GM15510 (cell line): ENCODE results near the gene OPCML.

Experiments used
- POLR2A ChIP-seq: IDR thresholded peaks from 3 replicates; pipeline ENCODE4 v1.6.1; 2011; ENCODE audit warnings: borderline replicate concordance; ENCODE audit not compliant: insufficient read length; ENCODE audit errors: extremely low read depth

OPCML gene

DNA sequence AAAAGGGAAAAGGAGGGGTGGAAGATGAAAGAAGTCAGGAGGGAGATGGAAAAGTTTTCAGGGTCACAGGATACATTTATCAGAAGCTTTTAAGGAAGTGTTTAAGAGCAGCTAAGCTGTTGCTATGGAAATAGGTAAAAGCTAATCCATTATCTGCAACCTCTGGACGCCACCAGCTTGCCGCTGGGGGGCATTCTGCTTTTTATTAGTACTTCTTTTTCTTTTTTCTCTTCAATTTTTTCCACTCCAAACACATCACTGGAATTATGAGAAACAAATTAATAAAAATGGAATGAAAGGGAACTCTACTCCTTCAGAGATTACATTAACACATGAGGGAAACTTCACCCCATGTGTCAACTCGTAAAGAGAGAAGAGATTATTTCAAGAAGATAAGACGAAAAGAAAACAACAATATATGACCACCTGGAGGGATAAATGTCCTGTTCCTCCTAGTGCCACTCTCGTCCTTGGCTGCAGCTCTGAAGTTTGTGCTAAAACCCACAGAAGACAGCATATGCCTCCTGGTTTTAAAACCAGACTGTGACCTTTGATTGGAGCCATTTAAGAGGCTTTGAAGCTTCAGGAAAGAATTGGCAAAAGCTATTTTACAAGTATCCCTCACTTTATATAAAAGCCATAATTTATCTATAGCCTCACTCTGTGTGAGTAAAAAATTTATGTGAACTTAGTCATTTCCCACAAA, 972.8 kb downstream of the OPCML start:
- TF ChIP-seq POLR2A: no peak

- TF ChIP-seq POLR2A: no peak
Observed at GRCh38 chr11:132556316-132556715, 976.0 kb downstream of the OPCML start.

DNA sequence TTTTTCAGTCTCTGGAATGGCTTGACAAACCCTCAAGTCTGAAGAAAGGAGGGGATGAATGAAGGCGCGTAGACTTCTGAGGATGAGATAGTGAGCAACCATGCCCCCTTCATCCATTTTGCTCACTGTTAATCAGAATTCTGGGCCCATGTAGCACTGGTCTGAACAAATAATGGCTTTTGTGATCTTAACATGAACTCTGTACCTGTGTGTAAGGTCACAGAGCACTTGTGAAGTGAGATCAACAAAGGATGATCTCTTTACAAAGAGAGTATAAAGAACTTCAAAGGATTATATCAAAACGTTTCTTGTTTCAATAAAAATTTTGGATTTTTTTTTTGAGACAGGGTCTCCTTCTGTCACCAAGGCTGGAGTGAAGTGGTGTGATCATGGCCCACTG, 976.7 kb downstream of the OPCML start:
- TF ChIP-seq POLR2A: no peak

DNA sequence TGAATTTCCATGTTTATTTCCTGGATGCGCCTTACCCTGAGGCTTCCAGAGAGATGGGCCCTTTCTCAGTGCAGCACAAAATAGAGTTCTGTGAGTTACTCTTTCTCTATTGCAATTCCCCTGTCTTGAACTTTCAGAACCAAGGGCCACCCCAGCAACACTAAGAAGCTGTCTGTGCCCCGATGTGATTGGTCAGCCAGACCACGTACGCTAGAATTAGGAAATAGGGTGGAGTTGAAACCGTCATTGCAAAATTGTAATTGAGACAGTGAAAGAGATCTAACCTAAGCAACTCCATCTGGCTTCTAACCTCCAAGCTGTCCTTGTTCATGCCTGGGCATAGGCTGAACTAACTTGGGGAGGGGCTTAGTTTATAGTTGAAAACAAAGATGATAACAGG, 981.3 kb downstream of the OPCML start:
- no peak for TF ChIP-seq POLR2A

DNA sequence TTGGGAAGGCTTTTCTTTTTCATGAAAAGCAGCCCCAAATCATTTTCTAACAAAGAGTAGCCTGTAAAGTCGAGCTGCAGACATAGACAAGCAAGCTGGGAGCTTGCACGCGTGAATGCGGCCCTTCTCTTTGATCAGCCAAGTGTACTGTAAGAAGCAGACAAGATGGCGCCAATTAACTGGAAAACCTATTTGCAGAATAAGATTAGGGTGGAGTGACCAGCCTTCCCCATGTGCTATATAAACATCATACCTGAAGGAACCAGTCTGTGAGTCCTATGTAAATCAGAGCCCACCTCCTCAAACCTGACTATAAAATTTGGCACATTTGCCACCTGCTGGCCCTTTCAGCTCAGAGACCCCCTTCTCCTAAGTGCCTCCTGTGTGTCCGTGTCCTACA, 982.7 kb downstream of the OPCML start:
- no peak for TF ChIP-seq POLR2A

- TF ChIP-seq POLR2A: no peak
Observed at GRCh38 chr11:132549001-132549400, 983.3 kb downstream of the OPCML start.

DNA sequence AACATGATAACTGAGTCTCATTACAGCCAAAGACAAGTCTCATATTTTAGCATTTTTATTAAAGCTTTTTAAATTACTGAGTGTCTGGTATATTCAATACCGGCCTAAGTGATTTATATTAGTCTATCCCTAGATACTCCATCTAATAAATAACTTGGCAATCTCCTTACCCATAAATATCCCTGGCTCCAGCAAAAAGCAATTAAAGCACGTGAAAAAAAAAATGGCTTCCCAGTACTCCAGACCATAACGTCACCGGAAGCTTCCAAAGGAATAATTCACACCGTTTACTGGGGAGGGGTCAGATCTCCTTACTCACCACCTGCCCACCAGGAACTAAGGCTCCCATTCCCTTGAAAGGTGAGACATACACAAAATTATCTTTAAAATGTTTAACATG, 988.3 kb downstream of the OPCML start:
- TF ChIP-seq POLR2A: no peak

DNA sequence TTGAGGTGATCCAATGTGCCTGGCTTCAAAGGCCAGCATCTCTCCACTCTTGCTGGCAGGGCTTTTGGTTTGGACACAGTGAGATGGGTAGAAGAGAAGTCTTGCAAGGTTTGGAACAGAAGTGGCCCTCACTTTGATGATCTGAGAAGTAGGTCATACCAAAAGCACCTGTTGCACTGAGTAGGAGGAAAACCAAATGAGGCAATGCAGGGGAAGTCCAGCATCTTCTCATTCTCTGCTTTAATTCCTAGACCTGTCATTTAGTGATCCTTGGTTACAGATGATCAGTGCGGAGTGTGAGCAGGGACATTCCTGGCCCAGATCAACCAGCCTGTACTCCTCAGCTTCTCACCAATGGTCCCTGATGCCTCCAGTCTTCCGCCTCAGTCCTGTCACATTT, 990.5 kb downstream of the OPCML start:
- no peak for TF ChIP-seq POLR2A

GRCh38 chr11:132540581-132540980, 991.7 kb downstream of the OPCML start:
- TF ChIP-seq POLR2A: no peak

DNA sequence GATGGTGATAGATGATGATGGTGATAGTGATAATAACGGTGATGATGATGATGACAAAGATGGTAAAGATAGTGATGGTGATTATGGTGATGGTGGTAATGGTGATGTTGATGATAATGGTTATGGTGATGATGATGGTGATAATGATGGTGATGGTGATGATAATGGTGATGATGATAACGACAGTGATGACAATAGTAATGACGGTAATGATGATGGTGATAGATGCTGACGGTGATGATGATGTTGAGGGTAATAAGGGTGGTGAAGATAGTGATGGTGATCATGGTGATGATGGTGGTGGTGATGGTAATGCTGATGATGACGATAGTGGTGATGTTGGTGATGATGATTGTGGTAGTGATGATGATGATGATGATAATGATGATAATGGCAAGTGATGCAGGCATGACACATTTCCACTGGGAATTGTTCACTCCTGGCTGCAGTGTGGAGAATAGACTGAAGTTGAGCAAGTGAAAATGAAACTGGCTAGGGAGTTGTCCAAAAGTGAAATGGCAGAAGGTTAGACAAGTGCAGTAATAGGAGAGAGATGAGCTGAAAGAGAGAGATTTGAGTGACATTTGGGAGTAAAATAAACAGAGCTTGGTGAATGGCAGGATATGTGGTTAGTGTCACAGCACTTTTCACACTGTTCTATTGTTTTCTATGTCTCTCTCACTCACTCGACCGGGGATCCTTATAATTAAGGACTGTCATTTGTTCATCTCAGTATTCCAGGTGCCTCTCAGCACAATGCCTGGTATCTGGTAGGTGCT, 992.5 kb downstream of the OPCML start:
- TF ChIP-seq POLR2A: no peak

DNA sequence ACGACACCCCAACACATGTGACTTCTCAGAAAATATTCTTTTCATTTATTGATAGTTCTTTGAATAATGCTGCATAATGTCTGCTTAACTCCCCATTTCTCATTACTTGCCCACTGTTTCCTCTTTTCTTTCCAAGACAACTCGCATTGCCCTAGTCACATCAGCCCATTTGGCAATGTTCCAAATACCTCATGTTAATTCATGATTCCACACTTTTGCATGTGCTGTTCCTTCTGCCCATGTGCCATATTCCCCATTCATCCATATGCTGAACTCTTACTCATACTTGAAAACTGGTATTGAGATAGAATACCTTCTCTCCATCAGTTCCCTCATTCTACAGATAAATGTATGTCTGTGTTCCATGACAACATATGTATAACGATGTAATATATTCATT, 993.7 kb downstream of the OPCML start:
- no peak for TF ChIP-seq POLR2A

GRCh38 chr11:132535830-132536229, 996.5 kb downstream of the OPCML start:
- TF ChIP-seq POLR2A: no peak

GRCh38 chr11:132531921-132532320, 1000.4 kb downstream of the OPCML start:
- no peak for TF ChIP-seq POLR2A

GRCh38 chr11:132528181-132528580, 1004.1 kb downstream of the OPCML start:
- no peak for TF ChIP-seq POLR2A

GRCh38 chr11:132523929-132524328, 1008.4 kb downstream of the OPCML start:
- no peak for TF ChIP-seq POLR2A

DNA sequence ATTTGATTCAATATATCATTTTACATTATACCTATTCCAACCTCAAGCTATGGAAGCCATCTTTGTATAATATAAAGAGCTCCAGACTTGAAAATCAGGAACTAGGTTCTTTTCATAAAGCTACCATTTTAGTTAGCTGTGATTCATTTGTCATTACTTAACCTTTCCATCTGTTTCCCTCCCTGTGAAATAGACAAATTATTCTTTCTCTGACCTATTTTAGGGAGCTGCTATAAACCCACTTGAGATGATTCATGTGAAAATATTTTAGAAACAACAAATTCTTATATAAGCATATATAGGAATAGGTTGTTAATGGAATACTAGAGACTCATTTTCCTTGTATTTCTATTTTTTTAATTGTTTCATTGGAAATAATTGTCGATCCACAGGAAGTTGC, 1012.1 kb downstream of the OPCML start:
- no peak for TF ChIP-seq POLR2A
